Measurements from ENCODE around the gene GOLGA8J. TPM values are rescaled to one million over a fixed set of nuclear protein-coding genes. Genes with fewer than 3 reads are reported as not detected.

Gene GOLGA8J
- polyA plus RNA-seq, 1 donor from 2014 or later, result not detected

GRCh38 chr15:30065025-30065801 lies 17.5 kb upstream of the GOLGA8J start:
- H3K27ac ChIP-seq (ENCODE audit: low read length), result no peak overlapping the region
- TF ChIP-seq TAF1 (IDR thresholded peaks at IDR 0.05; ENCODE audit: low read depth) (no peak), SMC3 (conservative IDR thresholded peaks at IDR 0.05; ENCODE audit: poor library complexity) (no peak), CTCF (IDR thresholded peaks at IDR 0.05; ENCODE audit: poor library complexity, severe bottlenecking) (no peak), RAD21 (conservative IDR thresholded peaks at IDR 0.05) (no peak), EZH2 (IDR thresholded peaks at IDR 0.05; ENCODE audit: borderline replicate concordance, insufficient read depth, low read length, poor library complexity, severe bottlenecking) (no peak), REST (IDR thresholded peaks at IDR 0.05; ENCODE audit: borderline replicate concordance) (no peak), MXI1 (conservative IDR thresholded peaks at IDR 0.05; ENCODE audit: poor library complexity, severe bottlenecking) (no peak), POLR2AphosphoS5 (IDR thresholded peaks at IDR 0.05) (no peak), EP300 (conservative IDR thresholded peaks at IDR 0.05; ENCODE audit: poor library complexity, severe bottlenecking) (no peak)
- no peak overlapping the region for H2AFZ ChIP-seq (ENCODE audit: low read depth, low read length)
- H3K4me3 ChIP-seq (ENCODE audit: low read length), result no peak overlapping the region
- no peak overlapping the region for H3K4me2 ChIP-seq (ENCODE audit: low read length)
- H3K36me3 ChIP-seq (ENCODE audit: insufficient read depth, low read length), result no peaks in the 10 kb centered on the region
- no peaks in the 10 kb centered on the region for H3K9me2 ChIP-seq (ENCODE audit: insufficient read depth, low read length)
- H4K20me1 ChIP-seq (ENCODE audit: insufficient read depth), result no peaks in the 10 kb centered on the region
- no peaks in the 10 kb centered on the region for H3K79me2 ChIP-seq (replicated peaks; ENCODE audit: insufficient read depth, low read length)
- H3K9ac ChIP-seq (ENCODE audit: low read length), result no peak overlapping the region
- H3K9me3 ChIP-seq (ENCODE audit: low read length), result no peaks in the 10 kb centered on the region
- no peaks in the 10 kb centered on the region for H3K27me3 ChIP-seq (ENCODE audit: insufficient read depth, low read depth, low read length)
- no peaks in the 10 kb centered on the region for H3F3A ChIP-seq (ENCODE audit: insufficient read depth, low read length, poor library complexity, severe bottlenecking)

GRCh38 chr15:30068326-30068725 lies 14.4 kb upstream of the GOLGA8J start:
- Histone ChIP-seq H3K4me3 (ENCODE audit: low read length) (no peak overlapping the region), H3K4me2 (ENCODE audit: low read length) (no peak overlapping the region), H4K20me1 (ENCODE audit: insufficient read depth) (no peaks in the 10 kb centered on the region), H3K9ac (ENCODE audit: low read length) (no peak overlapping the region), H3K36me3 (ENCODE audit: insufficient read depth, low read length) (no peaks in the 10 kb centered on the region), H3K27me3 (ENCODE audit: insufficient read depth, low read depth, low read length) (no peaks in the 10 kb centered on the region), H3K79me2 (replicated peaks; ENCODE audit: insufficient read depth, low read length) (no peaks in the 10 kb centered on the region), H3K27ac (ENCODE audit: low read length) (no peak overlapping the region), H2AFZ (ENCODE audit: low read depth, low read length) (no peak overlapping the region), H3K9me2 (ENCODE audit: insufficient read depth, low read length) (no peaks in the 10 kb centered on the region), H3F3A (ENCODE audit: insufficient read depth, low read length, poor library complexity, severe bottlenecking) (no peaks in the 10 kb centered on the region), H3K9me3 (ENCODE audit: low read length) (no peaks in the 10 kb centered on the region)
- TF ChIP-seq MXI1 (conservative IDR thresholded peaks at IDR 0.05; ENCODE audit: poor library complexity, severe bottlenecking), result no peak
- TF ChIP-seq EZH2 (IDR thresholded peaks at IDR 0.05; ENCODE audit: borderline replicate concordance, insufficient read depth, low read length, poor library complexity, severe bottlenecking), result no peak
- TF ChIP-seq POLR2AphosphoS5 (IDR thresholded peaks at IDR 0.05), result no peak
- TF ChIP-seq CTCF (IDR thresholded peaks at IDR 0.05; ENCODE audit: poor library complexity, severe bottlenecking), result no peak
- no peak for TF ChIP-seq REST (IDR thresholded peaks at IDR 0.05; ENCODE audit: borderline replicate concordance)
- no peak for TF ChIP-seq EP300 (conservative IDR thresholded peaks at IDR 0.05; ENCODE audit: poor library complexity, severe bottlenecking)
- TF ChIP-seq SMC3 (conservative IDR thresholded peaks at IDR 0.05; ENCODE audit: poor library complexity), result no peak
- TF ChIP-seq TAF1 (IDR thresholded peaks at IDR 0.05; ENCODE audit: low read depth), result no peak
- no peak for TF ChIP-seq RAD21 (conservative IDR thresholded peaks at IDR 0.05)

Data from neural cell (in vitro differentiated cells).